Chondrocyte (in vitro differentiated cells): Measurements from ENCODE around the gene TMEM37. TPM values are rescaled to one million over a fixed set of nuclear protein-coding genes. Genes with fewer than 3 reads are reported as not detected.

ENCODE experiments used
- DNase-seq: peaks from one replicate; pipeline ENCODE4 v3.0.0; 2021; ENCODE audit warnings: mixed read lengths, low spot score
- H3K27ac Mint-ChIP-seq: one replicate; pipeline ENCODE4 v1.8.0; 2021; ENCODE audit warnings: mild to moderate bottlenecking, moderate library complexity, mixed read lengths; ENCODE audit not compliant: unreplicated experiment
- H3K27me3 Mint-ChIP-seq: 2 replicates; pipeline ENCODE4 v1.8.0; 2021; ENCODE audit warnings: low read depth, mixed read lengths
- H3K36me3 Mint-ChIP-seq: 2 replicates; pipeline ENCODE4 v1.8.0; 2021; ENCODE audit warnings: low read depth, mixed read lengths
- H3K4me1 Mint-ChIP-seq: 2 replicates; pipeline ENCODE4 v1.8.0; 2021; ENCODE audit warnings: low read depth, mild to moderate bottlenecking, mixed read lengths
- H3K4me3 Mint-ChIP-seq: one replicate; pipeline ENCODE4 v1.8.0; 2021; ENCODE audit warnings: mild to moderate bottlenecking, moderate library complexity, mixed read lengths; ENCODE audit not compliant: unreplicated experiment
- H3K9me3 Mint-ChIP-seq: 2 replicates; pipeline ENCODE4 v1.8.0; 2021; ENCODE audit warnings: low read depth, mixed read lengths
- CTCF ChIP-seq: fragments of 200-600 bp; sonication (generic); IDR thresholded peaks from 2 replicates; pipeline ENCODE4 v1.5.0; 2021; ENCODE audit warnings: antibody characterized with exemption, mild to moderate bottlenecking, moderate library complexity
- total RNA-seq: library from RNA; stranded (reverse); gene quantifications from 3 replicates; pipeline ENCODE4 v1.2.1, GENCODE V29; 2021

The TMEM37 gene
- total RNA-seq, 1 donor from 2014 or later = 0.77 TPM

- Mint-ChIP-seq H3K27ac (no peak overlapping the region), H3K4me3 (no peak overlapping the region), H3K9me3 (peaks cover 3% of the 10 kb centered on the region), H3K4me1 (peaks cover 9% of the 10 kb centered on the region), H3K36me3 (no peaks in the 10 kb centered on the region), H3K27me3 (peaks cover 34% of the 10 kb centered on the region)
- no peak for TF ChIP-seq CTCF
- no peak for DNase-seq
Observed at GRCh38 chr2:119405151-119405550, 26.5 kb upstream of the TMEM37 start.

GRCh38 chr2:119407430-119408220 is 24.0 kb upstream of the TMEM37 start:
- H3K27me3 Mint-ChIP-seq = peaks cover 39% of the 10 kb centered on the region
- H3K4me3 Mint-ChIP-seq = no peak overlapping the region
- no peak overlapping the region for H3K27ac Mint-ChIP-seq
- peaks cover 9% of the 10 kb centered on the region for H3K4me1 Mint-ChIP-seq
- H3K9me3 Mint-ChIP-seq = peaks cover 8% of the 10 kb centered on the region
- H3K36me3 Mint-ChIP-seq = peaks cover 2% of the 10 kb centered on the region
- TF ChIP-seq CTCF = peak; percentile 94
- DNase-seq = no peak

- Mint-ChIP-seq H3K4me3 (no peak overlapping the region), H3K9me3 (peaks cover 8% of the 10 kb centered on the region), H3K4me1 (peaks cover 9% of the 10 kb centered on the region), H3K27me3 (peaks cover 34% of the 10 kb centered on the region), H3K27ac (no peak overlapping the region), H3K36me3 (peaks cover 2% of the 10 kb centered on the region)
- DNase-seq = no peak
- TF ChIP-seq CTCF = no peak
Observed at GRCh38 chr2:119408221-119408619, 23.4 kb upstream of the TMEM37 start.

- DNase-seq = no peak
- Mint-ChIP-seq H3K27ac (no peak overlapping the region), H3K27me3 (peaks cover 28% of the 10 kb centered on the region), H3K4me1 (peaks cover 6% of the 10 kb centered on the region), H3K9me3 (peaks cover 14% of the 10 kb centered on the region), H3K4me3 (no peak overlapping the region), H3K36me3 (peaks cover 2% of the 10 kb centered on the region)
- no peak for TF ChIP-seq CTCF
Observed at GRCh38 chr2:119409506-119409905, 22.1 kb upstream of the TMEM37 start.

- Mint-ChIP-seq H3K4me3 (no peak overlapping the region), H3K4me1 (no peaks in the 10 kb centered on the region), H3K27ac (no peak overlapping the region), H3K9me3 (peaks cover 14% of the 10 kb centered on the region), H3K27me3 (peaks cover 31% of the 10 kb centered on the region), H3K36me3 (peaks cover 2% of the 10 kb centered on the region)
- DNase-seq = no peak
- no peak for TF ChIP-seq CTCF
Observed at GRCh38 chr2:119414894-119415293, 16.8 kb upstream of the TMEM37 start.
